ENCODE data around the gene BCL2L2. TPM values are rescaled to one million over a fixed set of nuclear protein-coding genes. Genes with fewer than 3 reads are reported as not detected.

Gene BCL2L2
- total RNA-seq, 1 donor from 2014 or later: 5.4 TPM

GRCh38 chr14:23351681-23352505 is 45.3 kb downstream of the BCL2L2 start:
- intact Hi-C loops (cut with micrococcal nuclease): loop anchor here (2.0 kb wide), 1 partner anchor 51 kb away; no protein-coding TSS in a partner anchor

DNA sequence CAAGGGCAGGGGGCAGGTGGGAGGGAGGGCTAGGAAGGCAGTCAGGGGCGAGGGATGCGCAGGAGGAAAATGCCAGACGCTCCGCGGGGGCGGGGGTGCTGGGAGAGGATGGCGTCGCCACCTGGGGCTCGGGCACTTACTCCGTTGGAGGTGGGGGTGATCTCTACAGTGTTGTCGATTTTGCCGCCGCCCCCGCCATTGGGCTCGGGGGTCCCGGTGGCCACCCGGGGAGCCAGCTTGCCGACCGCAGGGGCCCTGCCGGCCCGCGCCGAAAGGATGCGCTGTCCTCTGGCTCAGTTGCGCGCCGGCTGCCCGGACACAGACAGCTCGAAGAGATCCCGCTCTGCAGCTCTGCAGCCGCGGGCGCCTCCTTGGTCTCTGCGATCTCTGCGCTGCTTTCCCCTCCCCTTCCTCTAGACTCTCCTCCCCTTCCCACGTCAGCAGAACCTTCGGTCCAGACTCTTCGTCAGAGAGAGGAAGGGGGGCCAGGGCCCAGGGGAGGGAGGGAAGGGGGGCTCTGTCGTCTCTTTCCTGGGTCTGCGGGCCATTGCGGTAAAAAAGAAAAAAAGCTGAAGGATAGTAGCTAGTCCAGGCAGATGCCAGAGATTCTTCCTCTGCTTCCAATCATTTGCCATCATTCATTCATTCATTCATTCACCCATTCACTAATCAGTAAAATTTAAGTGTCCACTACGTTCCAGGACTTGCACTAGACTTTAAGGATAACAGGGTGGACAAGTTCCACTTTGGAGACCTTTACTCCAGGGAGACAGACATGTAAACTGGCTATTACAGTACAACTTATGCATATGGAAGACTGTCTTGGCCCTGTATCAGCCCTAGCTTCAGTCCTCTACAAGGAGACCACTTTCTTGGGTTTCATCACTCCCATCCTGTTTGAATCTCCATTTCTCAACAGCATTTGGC is 46.1 kb downstream of the BCL2L2 start, which contains the start of gene SLC22A17:
Gene SLC22A17, minus strand, starts transcription at position 382 of the 927 bp plus-strand sequence.
- intact Hi-C loops (cut with micrococcal nuclease): loop anchor here (2.0 kb wide), 1 partner anchor 52 kb away; no protein-coding TSS in a partner anchor

DNA sequence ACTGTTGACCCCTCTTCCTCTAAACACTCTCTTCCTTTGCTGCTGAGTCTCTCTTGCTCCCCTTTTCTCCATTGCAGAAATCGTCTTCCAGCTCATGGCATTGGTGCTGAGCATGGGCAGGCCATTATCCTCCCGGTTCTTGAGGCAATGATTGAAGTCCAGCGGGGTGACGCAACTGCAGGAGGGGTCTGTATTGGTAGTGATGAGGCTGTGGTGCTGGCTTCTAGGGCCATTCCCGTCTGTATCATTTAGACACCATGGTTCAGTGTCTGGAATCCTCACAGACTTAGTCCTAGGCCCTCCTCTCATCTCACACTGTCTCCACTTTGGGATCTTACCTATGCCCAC is 46.8 kb downstream of the BCL2L2 start:
- intact Hi-C loops (cut with micrococcal nuclease): loop anchor here (2.0 kb wide), 1 partner anchor 53 kb away; no protein-coding TSS in a partner anchor

GRCh38 chr14:23354990-23355389 is 48.4 kb downstream of the BCL2L2 start:
- intact Hi-C loops (cut with micrococcal nuclease): no loop called here

DNA sequence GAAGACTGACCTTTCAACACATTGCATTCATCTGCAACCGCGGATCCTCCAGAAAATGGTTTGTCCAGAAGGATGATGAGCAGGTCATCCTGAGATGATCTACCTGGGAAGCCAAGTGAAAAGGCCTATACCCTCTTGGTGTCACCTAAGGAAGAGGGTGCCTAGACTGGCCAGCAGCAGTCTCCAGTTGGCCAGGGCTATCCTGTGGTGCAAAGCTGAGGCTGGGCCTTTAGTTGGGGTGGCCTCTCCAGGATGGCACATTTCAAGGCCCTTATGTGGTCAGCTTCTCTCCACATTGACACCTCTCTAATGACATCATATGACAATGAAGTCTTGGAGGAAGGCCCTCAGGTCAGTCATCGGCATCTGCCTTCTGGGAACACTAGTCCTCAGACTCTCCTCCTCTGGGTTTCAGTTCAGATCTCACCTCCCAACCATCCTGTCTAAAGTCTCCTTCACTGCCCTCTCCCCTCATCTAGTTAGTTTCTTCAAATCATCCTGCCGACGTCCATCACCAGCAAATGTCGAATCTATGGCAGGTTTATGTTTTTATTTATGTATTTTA is 49.3 kb downstream of the BCL2L2 start:
- intact Hi-C loops (cut with micrococcal nuclease): no loop called here

- intact Hi-C loops (cut with micrococcal nuclease): no loop called here
Observed at GRCh38 chr14:23356662-23357061, 50.0 kb downstream of the BCL2L2 start.

DNA sequence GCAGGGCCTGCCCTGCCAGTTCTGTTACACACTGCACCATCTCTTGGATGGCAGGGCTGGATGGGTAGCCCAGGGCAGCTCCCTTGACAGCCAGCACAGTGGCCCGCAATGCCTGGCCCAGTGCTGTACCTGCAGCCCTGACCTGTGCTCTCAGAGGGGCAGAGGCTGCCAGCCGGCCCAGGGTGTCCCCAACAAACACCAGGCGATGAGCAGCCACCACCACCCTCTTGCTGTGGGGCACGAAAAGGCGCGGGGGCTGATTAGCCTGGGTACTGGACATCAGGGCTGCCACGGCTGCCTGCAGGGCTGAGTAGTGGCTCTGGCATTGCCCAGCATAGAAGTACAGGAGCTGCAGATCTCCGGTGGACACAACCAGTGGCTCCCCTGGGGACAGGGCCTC is 50.6 kb downstream of the BCL2L2 start:
- intact Hi-C loops (cut with micrococcal nuclease): no loop called here

DNA sequence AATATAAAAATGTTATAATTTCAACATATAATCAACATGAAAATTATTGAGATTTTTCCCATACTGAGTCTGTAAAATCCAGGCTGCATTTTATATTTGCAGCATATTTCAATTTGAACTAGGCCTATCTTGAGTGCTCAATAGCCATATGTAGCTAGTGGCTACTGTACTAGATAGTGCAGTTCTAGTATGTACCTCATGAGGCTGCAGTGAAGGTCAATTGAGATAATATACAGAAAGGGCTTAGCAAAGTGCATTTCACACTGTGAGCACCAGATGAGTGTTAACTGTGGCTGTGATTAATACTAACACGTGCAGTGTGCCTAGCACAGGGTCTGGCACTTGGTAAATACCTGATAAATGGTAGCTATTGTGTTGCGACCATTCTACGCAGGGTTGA is 51.4 kb downstream of the BCL2L2 start:
- intact Hi-C loops (cut with micrococcal nuclease): no loop called here

DNA sequence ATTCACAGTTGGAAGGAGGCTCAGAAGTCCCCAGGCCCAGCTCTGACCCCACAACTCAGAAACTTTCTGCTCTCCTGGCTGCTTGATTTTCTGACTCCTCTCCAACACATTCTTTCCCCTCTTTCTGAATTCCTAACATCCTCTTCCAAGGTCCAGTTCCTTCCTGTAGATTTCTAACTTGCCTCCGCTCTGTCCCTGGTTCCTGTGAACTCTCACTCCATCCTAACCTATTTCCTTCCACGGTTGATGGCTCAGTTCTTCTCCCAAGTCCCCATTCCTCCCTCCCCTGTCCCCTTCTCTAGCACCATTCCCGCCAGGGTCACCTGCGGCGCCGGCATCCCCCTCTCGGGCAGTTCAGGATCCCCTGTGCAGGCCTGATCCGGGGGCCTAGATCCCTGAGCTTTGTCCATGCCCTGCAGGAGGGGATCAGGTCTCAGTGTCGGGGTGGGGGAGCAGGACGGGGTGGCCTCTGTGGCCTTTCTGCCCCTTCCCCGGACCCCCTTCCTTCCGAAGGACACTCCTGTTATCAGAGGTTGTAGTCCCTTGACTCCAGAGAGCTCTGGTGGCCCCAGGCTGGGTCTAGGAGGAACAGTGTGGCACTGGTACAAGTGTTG is 52.0 kb downstream of the BCL2L2 start:
- intact Hi-C loops (cut with micrococcal nuclease): no loop called here

- intact Hi-C loops (cut with micrococcal nuclease): no loop called here
Observed at GRCh38 chr14:23359167-23359626, 52.6 kb downstream of the BCL2L2 start.

DNA sequence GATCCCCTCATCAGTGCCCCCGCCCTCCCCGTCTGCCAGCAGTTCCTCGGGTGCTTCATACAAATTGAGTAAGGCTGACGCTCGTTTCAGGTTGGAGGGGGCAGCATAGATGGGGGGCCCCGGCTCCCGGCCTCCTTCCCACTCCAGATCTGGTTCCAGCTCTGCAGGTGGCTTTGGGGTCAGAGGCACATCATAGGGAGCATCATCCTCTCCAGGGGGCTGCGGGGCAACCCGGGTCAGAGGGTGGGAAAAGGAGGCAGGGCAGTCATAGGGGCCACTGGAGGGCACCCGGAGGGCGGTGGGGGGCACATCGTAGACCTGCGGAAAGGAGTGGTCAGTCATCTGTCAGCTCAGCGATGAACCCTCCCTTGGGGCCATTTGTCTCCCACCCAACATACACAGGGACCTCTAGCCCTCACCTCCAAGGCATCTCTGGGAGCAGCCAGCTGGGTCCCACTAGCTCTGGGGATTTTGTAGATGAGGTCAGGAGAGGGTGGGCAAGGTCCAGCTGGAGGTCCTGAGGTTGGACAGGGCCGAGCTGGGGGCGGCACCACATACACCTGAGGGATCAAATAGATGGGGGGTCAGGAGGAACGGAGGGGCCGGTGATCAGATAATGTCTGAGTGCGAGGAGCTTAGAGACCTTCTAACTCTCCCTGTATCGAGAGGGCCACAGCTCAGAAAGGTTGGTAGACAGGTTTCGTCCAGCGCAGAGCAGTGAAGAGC is 53.3 kb downstream of the BCL2L2 start:
- intact Hi-C loops (cut with micrococcal nuclease): no loop called here

DNA sequence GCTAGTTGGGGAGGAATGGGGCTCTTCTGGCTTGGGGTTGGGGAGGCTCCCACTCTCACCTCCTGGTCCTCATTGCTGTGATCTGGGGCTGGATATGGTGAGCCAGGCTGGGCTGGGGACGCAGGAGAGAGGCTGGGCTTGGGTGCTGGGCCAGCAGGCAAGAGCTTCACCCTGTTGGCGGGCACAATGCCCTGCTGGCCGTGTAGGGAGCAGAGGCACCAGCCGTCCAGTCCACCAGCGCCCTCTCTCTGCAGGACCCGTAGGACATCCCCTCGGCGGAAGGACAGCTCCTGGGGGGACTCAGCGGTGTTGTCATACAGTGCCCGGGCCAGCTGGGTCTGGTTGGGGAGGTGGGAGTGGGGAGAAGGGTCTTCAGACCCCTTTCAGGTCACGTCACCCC is 53.9 kb downstream of the BCL2L2 start:
- intact Hi-C loops (cut with micrococcal nuclease): no loop called here

DNA sequence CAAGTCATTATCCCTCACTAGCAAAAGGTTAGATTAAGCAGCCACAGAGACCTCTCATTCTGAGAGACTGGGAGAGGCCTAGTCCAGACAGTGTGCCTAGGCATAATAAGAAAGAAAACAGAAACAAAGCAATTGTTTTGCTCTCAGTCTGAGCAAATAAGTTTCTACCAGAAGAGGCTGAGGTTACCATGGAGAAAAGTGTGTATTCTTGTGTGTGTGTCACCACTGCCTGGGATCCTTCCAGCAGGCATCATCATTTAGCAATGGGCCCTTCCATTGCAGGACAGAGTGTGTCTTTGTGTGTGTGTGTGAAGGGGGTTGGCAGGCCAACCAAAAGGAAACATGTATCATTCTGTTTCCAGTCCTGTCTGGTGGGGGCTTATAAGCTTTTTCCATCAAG is 54.7 kb downstream of the BCL2L2 start:
- intact Hi-C loops (cut with micrococcal nuclease): no loop called here

Other genes starting within 250 kb of the BCL2L2 start
- gene CDH24, start 249.3 kb upstream of the BCL2L2 start, total RNA-seq: 2.0 and 2.2 TPM in 2 replicates
- 219 and 223 TPM in 2 replicates for gene ACIN1, start 211.7 kb upstream of the BCL2L2 start, total RNA-seq
- 47.7 and 50.3 TPM in 2 replicates for gene C14orf119, start 211.3 kb upstream of the BCL2L2 start, total RNA-seq
- gene CIROP, start 201.8 kb upstream of the BCL2L2 start, total RNA-seq: not detected in 2 replicates
- 0.34 TPM in 1 of 2 replicates, not detected in the other for gene CEBPE, start 187.6 kb upstream of the BCL2L2 start, total RNA-seq
- 0.25 TPM in 1 of 2 replicates, not detected in the other for gene SLC7A8, start 123.2 kb upstream of the BCL2L2 start, total RNA-seq
- not detected in 2 replicates for gene RNF212B, start 68.9 kb upstream of the BCL2L2 start, total RNA-seq
- 11.9 and 13.6 TPM in 2 replicates for gene HOMEZ, start 20.7 kb upstream of the BCL2L2 start, total RNA-seq
- gene PPP1R3E, start 4.0 kb upstream of the BCL2L2 start, total RNA-seq: 23.5 and 26.6 TPM in 2 replicates
- gene PABPN1, start 14.6 kb downstream of the BCL2L2 start, total RNA-seq: 193 TPM in 2 replicates
- 3.6 and 3.8 TPM in 2 replicates for gene SLC22A17, start 46.1 kb downstream of the BCL2L2 start, total RNA-seq
- not detected in 2 replicates for gene EFS, start 58.3 kb downstream of the BCL2L2 start, total RNA-seq
- gene IL25, start 66.0 kb downstream of the BCL2L2 start, total RNA-seq: not detected in 2 replicates
- not detected in 2 replicates for gene CMTM5, start 70.2 kb downstream of the BCL2L2 start, total RNA-seq
- 0.56 and 1.2 TPM in 2 replicates for gene MYH6, start 101.4 kb downstream of the BCL2L2 start, total RNA-seq
- gene MYH7, start 128.8 kb downstream of the BCL2L2 start, total RNA-seq: 0.17 TPM in 2 replicates
- 51.7 and 57.8 TPM in 2 replicates for gene NGDN, start 162.9 kb downstream of the BCL2L2 start, total RNA-seq
- gene ZFHX2, start 244.9 kb downstream of the BCL2L2 start, total RNA-seq: 2.9 and 3.2 TPM in 2 replicates
- 16.8 and 17.7 TPM in 2 replicates for gene THTPA, start 249.4 kb downstream of the BCL2L2 start, total RNA-seq